ENCODE data around the gene DBP. TPM values are rescaled to one million over a fixed set of nuclear protein-coding genes. Genes with fewer than 3 reads are reported as not detected.
A peak's percentile ranks its signal among the peaks of the same experiment; 100 is the strongest.
"Not testable (repeated sequence)": the region's sequence is repeated elsewhere in the genome, so short reads cannot be mapped to it uniquely, and the experiment has no call there.

Gene DBP
- total RNA-seq, 1 experiment from 2014 or later = 12.0 TPM

GRCh38 chr19:48658483-48658882 is 21.3 kb upstream of the DBP start:
- CTCF ChIA-PET = no interaction called here
- Mint-ChIP-seq H3K36me3 (peaks cover 6% of the 10 kb centered on the region), H3K9me3 (peaks cover 6% of the 10 kb centered on the region), H3K4me3 (no peak overlapping the region), H3K27me3 (ENCODE audit: low read depth) (peaks cover 23% of the 10 kb centered on the region), H3K27ac (no peak overlapping the region), H3K4me1 (peaks cover 16% of the 10 kb centered on the region)
- TF ChIP-seq ZNF121 (CRISPR knock-in tag; IDR thresholded peaks at IDR 0.05) (0 out of 2 replicates have a peak, but pooled peaks have one; percentile 27), ZSCAN18 (CRISPR knock-in tag; IDR thresholded peaks at IDR 0.05) (no peak), PRRX2 (CRISPR knock-in tag; IDR thresholded peaks at IDR 0.05) (no peak)
- no peak for ATAC-seq
- no peak for DNase-seq (ENCODE audit: low spot score)
- POLR2A ChIA-PET = no interaction called here

- DNase-seq (ENCODE audit: low spot score); ATAC-seq; H3K36me3 Mint-ChIP-seq; H3K27ac Mint-ChIP-seq; H3K9me3 Mint-ChIP-seq; H3K4me3 Mint-ChIP-seq; POLR2A ChIA-PET: not testable (repeated sequence)
- Mint-ChIP-seq H3K27me3 (ENCODE audit: low read depth) (peaks cover 20% of the 10 kb centered on the region), H3K4me1 (peaks cover 16% of the 10 kb centered on the region)
- CTCF ChIA-PET = interaction anchor here (1.0 to 1.6 kb wide), 3 partner anchors 12 to 138 kb away, joined by 4 to 7 read pairs (median 5); partner anchors contain the start of gene CA11
- 0 out of 2 replicates have a peak, but pooled peaks have one; percentile 23 for TF ChIP-seq ZNF121 (CRISPR knock-in tag; IDR thresholded peaks at IDR 0.05)
These were observed 20.6 kb upstream of the DBP start for GRCh38 chr19:48657828-48658227.

GRCh38 chr19:48656840-48657474 is 19.8 kb upstream of the DBP start:
- Mint-ChIP-seq H3K27ac (no peak overlapping the region), H3K4me3 (no peak overlapping the region), H3K27me3 (ENCODE audit: low read depth) (peaks cover 19% of the 10 kb centered on the region), H3K9me3 (peaks cover 6% of the 10 kb centered on the region), H3K36me3 (peaks cover 6% of the 10 kb centered on the region), H3K4me1 (peaks cover 19% of the 10 kb centered on the region)
- no peak for ATAC-seq
- CTCF ChIA-PET = interaction anchor here (1.0 to 1.6 kb wide), 3 partner anchors 11 to 139 kb away, joined by 4 to 7 read pairs (median 5); partner anchors contain the start of gene CA11
- TF ChIP-seq PRDM15 (CRISPR knock-in tag; IDR thresholded peaks at IDR 0.05) (no peak), ZNF671 (CRISPR knock-in tag; IDR thresholded peaks at IDR 0.05) (no peak), CTCF (IDR thresholded peaks at IDR 0.05) (no peak), SP1 (CRISPR knock-in tag; conservative IDR thresholded peaks at IDR 0.05) (no peak), ZSCAN18 (CRISPR knock-in tag; IDR thresholded peaks at IDR 0.05) (no peak), ESRRA (CRISPR knock-in tag; IDR thresholded peaks at IDR 0.05; ENCODE audit: borderline replicate concordance) (no peak), GTF2I (CRISPR knock-in tag; conservative IDR thresholded peaks at IDR 0.05) (no peak), PRRX2 (CRISPR knock-in tag; IDR thresholded peaks at IDR 0.05) (no peak), AR (CRISPR knock-in tag; IDR thresholded peaks at IDR 0.05) (no peak), ZNF532 (CRISPR knock-in tag; IDR thresholded peaks at IDR 0.05; ENCODE audit: borderline replicate concordance) (no peak), RORB (CRISPR knock-in tag; IDR thresholded peaks at IDR 0.05) (no peak), FOXJ3 (CRISPR knock-in tag; IDR thresholded peaks at IDR 0.05; ENCODE audit: borderline replicate concordance) (no peak)
- POLR2A ChIA-PET = no interaction called here
- no peak for DNase-seq (ENCODE audit: low spot score)

Measured in WTC11 (cell line).